CD4-positive, alpha-beta T cell treated with Interferon alpha-2 for 1 hour (primary cell): ENCODE data around the gene PLIN5.

Experiments used
- DNase-seq, 2 donors: peaks; one replicate each; pipeline ENCODE4 v3.0.0-alpha.2; 2020 to 2022

The PLIN5 gene

GRCh38 chr19:4477034-4477801, 57.8 kb downstream of the PLIN5 start:
- no peak for DNase-seq

- no peak for DNase-seq
These were observed 60.5 kb downstream of the PLIN5 start for GRCh38 chr19:4474514-4475022.

- DNase-seq, result no peak
These were observed 61.1 kb downstream of the PLIN5 start for GRCh38 chr19:4473763-4474513.

GRCh38 chr19:4473011-4473762, 61.8 kb downstream of the PLIN5 start:
- DNase-seq, result no peak
